ENCODE data around the gene DPPA5.

Gene DPPA5

GRCh38 chr6:73353636-73354593 lies at the start of gene DPPA5:
Gene DPPA5 (minus strand): TSS chr6:73354276. CDS start chr6:73354225, 51 bp downstream.
- no peaks in the 10 kb centered on the region for H3K79me2 ChIP-seq (ENCODE audit: low read length)
- no peaks in the 10 kb centered on the region for H3K36me3 ChIP-seq (replicated peaks; ENCODE audit: low read depth, low read length)
- no peak within 1 kb of the TSS for H3K27ac ChIP-seq (ENCODE audit: low read length)
- H3K9ac ChIP-seq (ENCODE audit: low read length), result no peak within 1 kb of the TSS
- H3K27me3 ChIP-seq (ENCODE audit: low read depth, low read length), result no peaks in the 10 kb centered on the region
- no peaks in the 10 kb centered on the region for H4K20me1 ChIP-seq (ENCODE audit: insufficient read depth, low read length)
- no peak for TF ChIP-seq CTCF (IDR thresholded peaks at IDR 0.05; ENCODE audit: low read depth, low read length)
- no peak for TF ChIP-seq EZH2phosphoT487 (IDR thresholded peaks at IDR 0.05; ENCODE audit: low read depth)
- no peak within 1 kb of the TSS for H3K4me2 ChIP-seq (ENCODE audit: low read length)
- H3K9me3 ChIP-seq (ENCODE audit: insufficient read depth, low read length), result no peaks in the 10 kb centered on the region
- H2AFZ ChIP-seq (ENCODE audit: low read depth, low read length), result no peak within 1 kb of the TSS
- H3K4me3 ChIP-seq (ENCODE audit: low read length), result no peak within 1 kb of the TSS
- H3K4me1 ChIP-seq (ENCODE audit: low read length), result no peaks in the 10 kb centered on the region

GRCh38 chr6:73400656-73401055 lies 46.6 kb upstream of the DPPA5 start:
- TF ChIP-seq EZH2phosphoT487 (IDR thresholded peaks at IDR 0.05; ENCODE audit: low read depth) (no peak), CTCF (IDR thresholded peaks at IDR 0.05; ENCODE audit: low read depth, low read length) (no peak)
- Histone ChIP-seq H4K20me1 (ENCODE audit: insufficient read depth, low read length) (no peaks in the 10 kb centered on the region), H3K27me3 (ENCODE audit: low read depth, low read length) (no peaks in the 10 kb centered on the region), H3K79me2 (ENCODE audit: low read length) (no peaks in the 10 kb centered on the region), H3K4me3 (ENCODE audit: low read length) (no peak overlapping the region), H3K27ac (ENCODE audit: low read length) (no peak overlapping the region), H2AFZ (ENCODE audit: low read depth, low read length) (no peak overlapping the region), H3K4me1 (ENCODE audit: low read length) (no peaks in the 10 kb centered on the region), H3K36me3 (replicated peaks; ENCODE audit: low read depth, low read length) (no peaks in the 10 kb centered on the region), H3K9ac (ENCODE audit: low read length) (no peak overlapping the region), H3K4me2 (ENCODE audit: low read length) (no peak overlapping the region), H3K9me3 (ENCODE audit: insufficient read depth, low read length) (no peaks in the 10 kb centered on the region)

GRCh38 chr6:73395875-73396274 lies 41.8 kb upstream of the DPPA5 start:
- Histone ChIP-seq H3K36me3 (replicated peaks; ENCODE audit: low read depth, low read length) (no peaks in the 10 kb centered on the region), H3K27me3 (ENCODE audit: low read depth, low read length) (no peaks in the 10 kb centered on the region), H3K4me1 (ENCODE audit: low read length) (no peaks in the 10 kb centered on the region), H3K9ac (ENCODE audit: low read length) (no peak overlapping the region), H2AFZ (ENCODE audit: low read depth, low read length) (no peak overlapping the region), H3K27ac (ENCODE audit: low read length) (no peak overlapping the region), H3K4me3 (ENCODE audit: low read length) (no peak overlapping the region), H4K20me1 (ENCODE audit: insufficient read depth, low read length) (no peaks in the 10 kb centered on the region), H3K9me3 (ENCODE audit: insufficient read depth, low read length) (no peaks in the 10 kb centered on the region), H3K4me2 (ENCODE audit: low read length) (no peak overlapping the region), H3K79me2 (ENCODE audit: low read length) (no peaks in the 10 kb centered on the region)
- no peak for TF ChIP-seq EZH2phosphoT487 (IDR thresholded peaks at IDR 0.05; ENCODE audit: low read depth)

- H3K27me3 ChIP-seq (ENCODE audit: low read depth, low read length), result no peaks in the 10 kb centered on the region
- no peaks in the 10 kb centered on the region for H3K36me3 ChIP-seq (replicated peaks; ENCODE audit: low read depth, low read length)
- H3K4me3 ChIP-seq (ENCODE audit: low read length), result no peak within 1 kb of the TSS
- no peaks in the 10 kb centered on the region for H3K9me3 ChIP-seq (ENCODE audit: insufficient read depth, low read length)
- H3K79me2 ChIP-seq (ENCODE audit: low read length), result no peaks in the 10 kb centered on the region
- peaks cover 4% of the 10 kb centered on the region; the same call in 1 of the 2 replicates for H3K4me1 ChIP-seq (ENCODE audit: low read length)
- H4K20me1 ChIP-seq (ENCODE audit: insufficient read depth, low read length), result no peaks in the 10 kb centered on the region
- TF ChIP-seq CTCF (IDR thresholded peaks at IDR 0.05; ENCODE audit: low read depth, low read length), result no peak
- H3K27ac ChIP-seq (ENCODE audit: low read length), result no peak within 1 kb of the TSS
- no peak within 1 kb of the TSS for H2AFZ ChIP-seq (ENCODE audit: low read depth, low read length)
- H3K4me2 ChIP-seq (ENCODE audit: low read length), result no peak within 1 kb of the TSS
- no peak within 1 kb of the TSS for H3K9ac ChIP-seq (ENCODE audit: low read length)
Measured at GRCh38 chr6:73394577-73395354, 40.7 kb upstream of the DPPA5 start, which contains the start of gene DDX43. Gene DDX43 (plus strand): TSS chr6:73394828. CDS start chr6:73394906, 78 bp downstream.

All from OCI-LY3 (cell line).